HG03439 (cell line): ENCODE results near the gene GALNT9.

ENCODE experiments used
- ATAC-seq: cut with Tn5 transposase; IDR thresholded peaks from one replicate; pipeline ENCODE4 v1.9.1; 2021; ENCODE audit warnings: mild to moderate bottlenecking, moderate library complexity; ENCODE audit not compliant: unreplicated experiment

GALNT9 gene

DNA sequence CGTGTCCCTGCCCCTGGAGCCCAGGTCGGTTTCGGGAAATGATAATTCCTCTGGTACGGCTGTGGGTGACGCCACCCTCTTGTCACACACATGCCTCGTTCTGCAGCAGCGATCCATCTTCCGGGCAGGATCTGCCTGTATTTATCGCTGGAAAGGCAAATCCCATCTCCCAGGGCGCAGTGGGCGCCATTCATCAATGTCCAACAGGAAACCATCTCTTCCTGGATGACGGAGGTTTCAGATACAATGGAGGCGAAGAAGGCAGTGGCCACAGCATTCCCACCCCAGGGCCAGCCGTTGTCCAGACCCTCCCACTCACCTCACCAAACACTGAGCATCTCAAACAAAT, 110.9 kb downstream of the GALNT9 start:
- ATAC-seq = no peak

DNA sequence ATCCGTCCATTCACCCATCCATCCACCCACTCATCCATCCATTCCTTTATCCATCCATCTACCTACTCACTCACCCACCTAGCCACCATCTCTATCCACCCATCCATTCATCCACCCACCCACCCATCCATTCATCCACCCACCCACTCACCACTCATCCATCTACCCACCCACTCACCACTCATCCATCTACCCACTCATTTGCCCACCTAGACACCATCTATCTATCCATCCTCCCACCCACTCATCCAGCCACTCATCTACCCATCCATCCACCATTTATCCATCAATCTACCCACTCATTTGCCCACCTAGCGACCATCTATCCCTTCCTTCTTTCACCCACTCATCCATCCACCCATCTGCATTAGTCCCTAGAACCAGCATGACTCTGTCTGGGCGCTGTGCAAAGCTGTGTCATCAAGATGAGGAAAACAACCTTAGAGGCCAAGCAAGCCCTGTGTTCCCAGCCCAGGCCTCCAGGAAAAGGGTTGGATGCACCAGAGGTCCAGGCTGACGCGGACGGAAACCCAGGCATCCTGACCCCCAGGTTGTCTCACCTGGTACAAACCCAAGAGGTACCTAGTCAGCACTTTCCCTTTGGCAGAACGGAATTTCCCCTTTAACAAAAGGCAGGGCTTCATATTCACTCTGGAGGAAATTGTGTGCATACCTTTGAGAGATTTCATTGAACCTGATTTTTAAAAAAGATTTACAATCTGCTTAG, 111.4 kb downstream of the GALNT9 start:
- no peak for ATAC-seq

DNA sequence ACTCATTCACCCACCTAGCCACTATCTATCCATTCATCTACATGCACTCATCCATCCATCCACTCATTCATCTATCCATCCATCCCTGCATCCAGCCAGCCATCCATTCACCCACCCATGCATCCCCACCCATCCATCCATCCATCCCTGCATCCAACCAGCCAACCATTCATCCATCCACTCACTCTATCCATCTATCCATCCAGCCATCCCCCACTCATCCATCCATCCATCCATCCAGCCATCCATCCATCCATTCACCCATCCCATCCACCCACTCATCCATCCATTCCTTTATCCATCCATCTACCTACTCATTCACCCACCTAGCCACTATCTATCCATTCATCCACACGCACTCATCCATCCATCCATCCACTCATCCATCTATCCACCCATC, 112.0 kb downstream of the GALNT9 start:
- ATAC-seq = no peak

DNA sequence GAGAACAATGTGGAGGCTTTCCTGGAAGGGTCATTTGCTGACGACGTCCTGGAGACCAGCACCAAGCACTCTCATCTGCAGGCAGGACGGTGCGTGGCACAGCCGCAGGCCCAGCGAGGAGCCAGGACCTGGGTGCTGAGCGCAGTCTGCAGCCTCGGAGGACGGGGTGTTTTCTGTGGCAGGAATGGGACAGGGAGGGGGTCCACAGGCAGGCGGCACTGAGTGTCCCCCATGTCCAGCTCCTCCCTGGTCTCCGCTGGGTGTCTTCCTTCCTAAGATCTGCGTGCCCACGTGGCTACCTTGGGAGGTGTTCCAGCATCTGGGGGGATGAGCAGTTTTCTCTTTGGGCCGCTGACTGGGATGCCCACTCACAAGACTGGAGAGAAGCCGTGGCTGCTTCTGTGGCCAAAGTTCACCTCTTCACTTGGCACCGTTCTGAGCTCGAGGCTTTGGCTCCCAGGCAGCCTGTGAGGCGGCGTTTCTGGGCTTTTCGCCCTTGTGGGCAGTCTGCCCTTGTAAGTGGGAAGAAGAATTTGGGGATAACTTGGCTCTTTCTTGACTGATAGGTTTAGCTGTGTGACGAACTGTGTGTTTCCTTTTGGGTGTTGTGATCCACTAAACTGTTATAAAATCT, 112.9 kb downstream of the GALNT9 start:
- no peak for ATAC-seq

- ATAC-seq = no peak
These were observed 113.9 kb downstream of the GALNT9 start for GRCh38 chr12:132215299-132215989.

GRCh38 chr12:132214891-132215290, 114.5 kb downstream of the GALNT9 start:
- ATAC-seq = no peak

- ATAC-seq = no peak
These were observed 115.3 kb downstream of the GALNT9 start for GRCh38 chr12:132214161-132214476.

DNA sequence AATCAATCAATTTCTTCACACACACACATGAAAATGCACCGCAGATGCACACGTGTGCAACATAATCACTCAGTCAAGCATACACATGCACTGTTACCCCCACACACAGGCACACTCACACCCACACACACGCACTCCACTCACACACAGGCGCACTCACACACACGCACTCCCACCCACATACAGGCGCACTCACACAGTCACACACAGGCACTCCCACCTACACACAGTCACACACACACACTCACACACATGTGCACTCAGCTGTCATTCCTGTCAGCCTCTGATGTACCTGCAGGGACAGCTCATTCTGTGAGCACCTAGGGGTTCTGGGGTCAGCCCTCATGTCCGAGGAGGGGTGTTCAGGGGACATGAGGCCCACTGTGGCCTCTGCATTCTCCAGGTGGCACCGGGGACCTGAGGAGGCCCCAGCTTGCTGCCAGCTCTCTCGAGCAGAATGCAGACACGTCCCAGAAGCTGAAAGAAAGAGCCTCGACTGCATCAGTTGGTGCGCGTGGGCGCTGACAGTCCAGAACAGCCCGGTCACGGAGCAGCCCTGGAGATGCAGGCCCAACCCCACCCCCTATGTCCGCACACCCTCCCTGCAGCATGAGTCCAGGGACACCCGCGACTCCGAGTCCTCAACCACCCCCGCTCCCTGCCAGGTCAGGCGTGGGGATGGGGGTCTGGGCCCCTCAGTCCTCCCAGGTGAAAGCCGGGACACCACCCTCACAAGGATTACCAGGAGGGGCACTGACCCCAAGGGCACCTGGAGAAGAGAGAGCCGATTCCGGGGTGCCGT, 115.8 kb downstream of the GALNT9 start:
- ATAC-seq = no peak

DNA sequence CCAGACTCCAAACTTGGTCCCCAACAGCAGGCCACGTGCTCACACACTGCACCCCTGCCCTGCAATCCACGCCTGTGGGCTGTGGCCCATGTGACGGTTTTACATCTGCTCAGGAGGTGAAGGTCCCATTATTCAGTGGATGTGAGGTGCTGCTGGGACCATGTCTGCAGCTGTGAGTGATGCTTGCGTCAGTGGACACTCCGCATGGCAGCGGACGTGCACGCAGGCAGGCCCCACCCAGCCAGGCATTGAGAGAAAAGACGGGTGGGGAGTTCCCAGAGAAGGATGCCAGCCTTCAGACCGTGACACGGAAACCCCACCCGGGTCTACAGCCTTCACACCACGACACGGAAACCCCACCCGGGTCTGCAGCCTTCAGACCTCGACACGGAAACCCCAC, 117.6 kb downstream of the GALNT9 start:
- no peak for ATAC-seq

DNA sequence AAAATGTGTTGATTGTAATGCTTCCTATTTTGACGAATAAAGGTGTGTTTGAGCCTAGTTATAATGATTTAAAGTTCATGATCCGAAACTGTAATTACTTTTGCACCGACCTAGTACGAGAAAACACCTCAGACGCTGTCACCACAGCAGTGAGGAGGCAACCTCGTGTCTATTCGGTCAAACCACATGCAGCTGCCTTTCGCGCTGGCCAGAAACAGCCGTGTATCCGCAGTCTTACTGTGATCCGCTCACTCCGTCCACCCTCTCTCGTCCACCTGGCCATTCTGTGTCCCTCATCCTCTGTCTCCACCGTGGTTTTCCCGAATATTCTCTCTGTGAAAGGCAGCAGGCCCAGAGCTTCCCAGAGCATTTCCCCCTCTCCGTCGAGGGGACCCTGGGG, 118.1 kb downstream of the GALNT9 start:
- no peak for ATAC-seq

DNA sequence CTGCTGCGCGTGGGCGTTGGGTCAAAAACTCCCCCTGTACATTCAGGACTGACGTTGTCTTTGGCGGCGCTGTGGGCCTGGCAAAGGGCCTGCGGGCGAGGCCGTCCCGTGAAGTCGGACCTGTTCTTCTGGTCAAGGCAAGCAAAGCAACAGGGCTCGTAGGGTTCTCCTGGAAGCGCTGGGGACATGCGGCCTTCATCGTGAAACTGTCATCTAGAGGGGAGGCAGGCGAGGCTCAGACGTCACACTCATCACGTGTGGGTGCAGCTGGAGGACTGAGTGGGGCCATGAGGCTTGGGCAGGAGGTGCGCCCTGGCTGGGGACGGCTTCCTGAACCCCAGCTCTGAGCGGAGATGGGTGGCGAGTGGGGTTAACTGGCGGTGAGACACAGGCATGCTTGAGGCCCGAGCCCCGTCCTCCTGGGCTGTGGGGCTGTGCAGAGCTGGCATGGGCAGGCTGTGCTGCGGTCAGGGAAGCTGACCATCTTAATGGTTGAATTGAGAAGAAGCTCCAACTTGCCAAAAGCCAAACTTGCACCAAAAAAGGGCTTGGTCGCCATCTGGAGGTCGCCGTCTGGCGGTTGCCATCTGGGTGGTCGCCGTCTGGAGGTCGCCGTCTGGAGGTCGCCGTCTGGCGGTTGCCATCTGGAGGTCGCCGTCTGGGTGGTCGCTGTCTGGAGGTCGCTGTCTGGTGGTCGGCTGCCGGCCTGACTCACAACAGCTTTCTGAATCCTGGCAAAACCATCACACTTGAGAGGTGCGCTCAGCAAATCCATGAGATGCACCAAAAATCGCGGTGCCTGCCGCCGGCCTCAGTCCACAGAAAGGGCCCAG, 119.0 kb downstream of the GALNT9 start:
- ATAC-seq = no peak

DNA sequence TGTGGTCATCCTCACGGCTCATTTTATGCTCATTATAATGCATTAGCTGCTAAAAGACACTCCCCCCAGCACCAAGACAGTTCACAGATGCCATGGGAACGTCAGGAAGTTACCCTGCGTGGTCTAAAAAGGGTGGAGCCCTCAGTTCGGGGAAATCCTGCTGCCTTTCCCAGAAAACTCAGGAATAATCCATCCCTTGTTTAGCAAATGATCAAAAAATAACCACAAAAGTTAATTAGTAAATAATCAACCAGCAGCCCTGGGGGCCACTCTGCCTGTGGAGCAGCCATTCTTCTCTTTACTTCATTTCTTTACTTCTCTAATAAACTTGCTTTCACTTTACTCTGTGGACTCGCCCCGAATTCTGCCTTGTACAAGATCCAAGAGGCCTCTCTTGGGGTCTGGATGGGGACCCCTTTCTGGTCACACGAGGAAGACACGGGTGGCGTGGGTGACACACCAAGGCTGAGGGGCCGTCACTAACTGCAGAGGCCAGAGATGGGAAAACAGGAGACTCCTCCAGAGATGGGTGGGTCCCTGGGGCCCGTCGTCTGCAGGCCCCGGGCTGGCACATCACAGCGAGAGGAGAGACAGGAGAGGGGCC, 119.7 kb downstream of the GALNT9 start:
- ATAC-seq = no peak

DNA sequence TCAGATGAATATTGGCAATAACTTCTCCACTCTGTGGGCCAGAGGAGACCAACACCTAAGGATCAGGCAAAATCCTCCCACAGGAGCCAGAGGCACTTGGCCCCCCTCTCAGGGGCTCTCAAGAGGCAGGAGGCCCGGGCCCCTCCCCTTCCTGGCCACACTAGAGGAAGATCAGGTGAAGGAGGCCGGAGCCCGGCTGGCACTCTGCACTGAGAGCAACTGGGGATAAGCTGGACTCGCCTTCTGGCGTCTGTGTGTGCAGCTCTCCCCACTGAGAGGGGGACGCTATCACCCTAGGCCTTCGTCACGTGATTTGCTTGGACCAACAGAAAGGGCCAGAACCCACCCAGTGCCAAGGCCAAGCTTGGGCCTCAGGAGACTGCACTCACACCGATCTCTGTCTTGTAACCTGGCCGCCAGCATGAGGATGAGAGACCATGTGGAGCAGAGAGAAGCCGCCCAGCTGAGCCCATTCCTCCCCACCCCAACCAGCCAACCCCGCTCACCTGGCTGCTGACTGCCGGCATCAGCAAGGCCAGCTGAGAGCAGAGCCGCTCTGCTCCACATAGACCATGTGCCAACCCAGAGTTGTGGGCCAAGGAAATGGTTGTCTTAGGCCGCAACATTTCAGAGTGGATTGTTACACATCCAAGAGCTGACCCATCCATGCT, 121.1 kb downstream of the GALNT9 start:
- ATAC-seq = no peak

DNA sequence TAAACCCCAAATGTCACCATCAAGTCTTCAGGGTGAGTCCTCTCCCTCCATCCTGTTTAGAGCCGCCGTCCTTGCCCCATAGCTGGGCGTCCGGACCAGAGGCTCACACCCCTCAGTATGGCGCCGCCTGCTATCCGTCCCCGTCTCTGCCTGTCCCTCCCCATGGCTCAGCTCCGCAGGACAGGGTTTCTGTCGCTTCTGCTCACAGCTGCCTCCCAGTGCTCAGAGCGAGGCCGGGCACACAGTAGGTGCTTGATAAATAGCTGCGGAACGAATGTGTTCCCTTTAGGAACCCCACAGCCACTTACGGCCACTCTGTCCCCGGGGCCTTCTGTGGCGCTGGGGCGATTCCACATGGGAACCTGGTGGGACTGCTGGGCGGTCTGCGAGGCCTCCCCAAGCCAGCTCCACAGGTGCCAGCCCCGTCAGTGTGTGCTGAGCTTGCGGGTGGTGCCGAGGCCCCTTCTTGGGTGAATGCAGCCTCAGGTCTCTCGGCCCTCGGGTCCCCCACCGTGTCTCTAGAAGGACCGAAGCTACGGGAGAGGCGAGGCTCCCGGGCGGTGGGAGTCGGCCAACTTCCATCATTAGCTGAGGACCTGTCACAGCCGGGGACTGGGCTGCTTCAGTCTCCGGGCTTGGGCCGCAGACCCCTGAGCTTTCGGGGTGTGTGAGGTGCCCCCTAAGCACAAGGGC, 122.2 kb downstream of the GALNT9 start:
- no peak for ATAC-seq

GRCh38 chr12:132206046-132206434, 123.3 kb downstream of the GALNT9 start:
- no peak for ATAC-seq

DNA sequence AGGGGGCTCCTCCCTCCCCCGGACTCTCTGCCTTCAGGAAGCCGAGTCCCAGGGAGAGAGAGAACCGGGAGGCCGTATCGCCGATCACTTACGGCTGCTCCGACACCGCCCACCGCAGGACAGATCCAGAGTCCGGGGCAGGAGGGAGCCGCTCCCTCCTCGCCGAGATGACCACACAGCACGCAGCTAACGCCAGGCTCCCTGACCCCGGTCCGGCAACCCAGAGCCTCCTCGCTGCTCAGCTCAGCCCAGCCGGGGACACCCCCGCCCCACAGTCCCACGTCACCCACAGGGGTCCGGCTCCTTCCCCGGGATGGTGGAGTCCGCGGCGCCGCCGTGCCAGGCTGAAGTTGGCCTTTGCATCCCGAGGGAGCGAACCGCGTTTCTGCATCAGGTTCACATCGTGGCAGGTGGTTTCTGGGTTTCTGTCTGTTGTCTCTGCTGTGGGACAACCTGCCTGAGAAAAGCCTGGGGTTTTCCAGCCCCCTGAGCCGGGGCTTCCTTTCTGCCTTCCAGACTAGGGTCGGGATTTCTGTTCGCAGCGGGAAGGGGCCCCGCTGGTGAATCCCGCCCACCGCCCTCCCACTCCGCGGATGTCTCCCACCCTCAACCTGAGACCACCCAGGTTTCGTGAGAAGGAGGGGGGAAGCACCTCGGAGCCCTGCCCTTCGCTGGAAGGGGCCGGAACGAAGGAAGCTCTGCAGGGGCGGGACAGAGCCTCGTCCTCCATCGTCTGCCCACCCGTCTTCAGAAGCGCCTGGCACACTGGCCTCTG, 123.9 kb downstream of the GALNT9 start:
- no peak for ATAC-seq

DNA sequence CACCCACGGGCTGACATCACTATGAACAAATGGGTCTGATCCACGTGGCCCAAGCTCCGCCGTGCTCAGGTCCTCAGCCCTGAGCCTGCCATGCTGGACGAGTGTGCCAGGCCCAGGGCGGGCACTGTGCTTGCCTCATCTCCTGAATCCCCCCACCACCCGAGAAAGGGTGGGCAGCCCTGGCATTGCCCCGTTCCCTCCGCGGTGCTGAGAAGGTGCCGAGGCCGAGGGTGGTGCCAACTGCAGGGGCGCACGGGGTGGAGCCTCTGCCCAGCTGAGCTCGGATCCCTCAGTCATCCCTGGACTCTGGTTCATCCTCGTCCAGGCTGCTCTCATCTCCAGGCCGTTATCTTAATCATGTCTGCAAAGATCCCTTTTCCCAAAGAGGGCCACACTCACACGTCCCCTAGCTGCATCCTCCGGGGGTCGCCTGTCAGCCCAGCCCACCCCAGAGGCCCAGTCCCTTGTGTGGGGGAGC, 124.6 kb downstream of the GALNT9 start:
- ATAC-seq = no peak

DNA sequence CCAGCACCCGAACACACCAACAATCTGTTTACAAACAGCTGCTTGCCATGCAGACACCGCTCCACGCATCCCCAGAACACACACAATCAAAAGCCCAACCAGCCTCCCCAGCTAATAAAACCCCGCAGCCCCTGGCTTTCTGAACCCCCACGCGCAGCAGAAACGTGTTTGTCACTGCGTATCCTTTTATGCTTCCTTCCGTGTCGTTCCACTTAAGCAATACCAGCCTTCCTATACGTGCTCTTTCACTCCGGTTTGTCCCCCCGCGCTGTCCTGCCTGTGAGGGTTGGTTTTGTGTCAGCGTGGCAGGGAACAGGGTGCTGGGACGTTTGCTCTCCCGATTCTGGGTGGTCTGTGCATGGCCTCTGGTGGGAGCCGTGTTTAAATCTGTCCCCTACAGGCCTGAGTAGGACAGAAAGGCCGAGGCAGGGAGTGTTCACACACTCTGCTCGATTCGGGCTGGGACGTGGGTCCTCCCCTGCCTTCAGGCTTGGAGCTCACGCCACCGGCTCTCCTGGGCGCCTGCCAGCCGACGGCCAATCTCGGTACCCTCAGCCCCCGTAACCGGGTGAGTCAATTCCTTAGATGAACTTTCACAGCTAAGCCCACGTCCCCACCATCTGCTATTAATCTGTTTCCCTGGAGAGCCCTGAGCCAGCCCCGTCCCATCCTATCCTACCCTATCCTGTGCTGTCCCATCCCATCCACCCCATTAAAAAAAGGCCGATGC, 125.2 kb downstream of the GALNT9 start:
- ATAC-seq = no peak
